ENCODE results near the gene XAB2. TPM values are rescaled to one million over a fixed set of nuclear protein-coding genes. Genes with fewer than 3 reads are reported as not detected.
A peak's percentile ranks its signal among the peaks of the same experiment; 100 is the strongest.

XAB2 gene
- total RNA-seq, 1 donor from 2014 or later, result 18.3 TPM

DNA sequence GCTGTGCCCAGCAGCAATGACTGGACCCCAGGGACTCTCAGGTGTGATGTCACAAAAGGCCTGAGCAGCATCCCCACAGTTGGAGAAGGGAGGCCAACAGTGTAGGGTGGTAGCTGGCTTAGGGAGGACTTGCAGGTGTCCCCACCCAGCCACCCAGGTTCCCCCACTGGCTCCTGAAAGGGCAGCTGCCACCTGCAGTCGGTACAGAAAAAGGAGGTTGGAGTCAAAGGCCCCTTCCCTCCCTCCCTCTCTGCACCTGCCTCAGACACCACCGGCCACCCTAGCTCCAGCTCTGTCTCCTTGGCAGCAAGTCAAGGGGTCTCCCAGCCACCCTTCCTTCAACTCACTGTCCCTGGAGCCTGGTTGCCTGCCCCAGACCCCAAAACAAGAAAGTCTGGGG, 4.4 kb upstream of the XAB2 start, which contains the start of gene PCP2:
Gene PCP2, minus strand, starts transcription at position 22 of the 400 bp plus-strand sequence. CDS start 262 bp downstream, outside the sequence.
- DNase-seq (ENCODE audit: low spot score), result no peak

DNA sequence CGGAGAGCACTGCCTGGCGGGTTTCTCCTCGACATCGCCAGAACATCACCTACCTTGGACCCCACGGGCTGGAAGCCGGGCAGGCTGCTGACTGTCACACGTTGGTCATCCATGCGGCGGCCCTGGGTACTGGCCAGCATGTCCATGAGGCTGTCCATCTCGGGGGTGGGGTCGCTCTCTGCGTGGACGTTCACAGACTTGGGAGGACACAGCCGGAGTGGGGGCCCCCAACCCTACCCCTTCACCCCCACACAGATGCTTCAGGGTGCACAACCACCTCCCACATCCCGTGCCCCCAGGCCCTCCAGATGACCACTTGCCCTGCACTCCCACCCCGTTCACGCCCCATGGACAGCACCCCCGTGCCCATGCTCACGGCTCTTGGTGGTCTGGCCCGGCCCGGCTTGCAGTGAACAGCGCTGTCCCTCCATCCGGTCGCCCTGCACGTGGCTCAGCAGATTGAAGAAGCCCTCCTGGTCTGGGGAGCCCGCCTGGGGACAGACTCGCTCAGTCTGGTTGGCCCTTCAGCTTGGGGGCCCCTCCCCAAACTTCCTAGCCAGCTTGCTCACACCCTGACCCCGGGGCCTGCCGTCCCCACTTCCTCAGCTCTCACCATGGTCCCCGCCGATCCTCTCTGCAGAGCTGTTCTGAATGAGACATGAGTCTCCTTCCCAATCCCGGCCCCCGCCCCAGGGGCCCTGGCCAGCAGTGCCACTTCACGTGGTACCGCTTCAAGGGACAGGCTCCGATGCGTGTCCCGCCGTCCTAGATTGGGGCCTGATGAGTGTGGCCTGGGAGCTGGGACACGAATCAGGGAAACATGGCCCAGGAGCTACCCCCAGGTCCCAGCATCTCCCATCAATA, 3.2 kb upstream of the XAB2 start:
- DNase-seq (ENCODE audit: low spot score), result no peak

DNA sequence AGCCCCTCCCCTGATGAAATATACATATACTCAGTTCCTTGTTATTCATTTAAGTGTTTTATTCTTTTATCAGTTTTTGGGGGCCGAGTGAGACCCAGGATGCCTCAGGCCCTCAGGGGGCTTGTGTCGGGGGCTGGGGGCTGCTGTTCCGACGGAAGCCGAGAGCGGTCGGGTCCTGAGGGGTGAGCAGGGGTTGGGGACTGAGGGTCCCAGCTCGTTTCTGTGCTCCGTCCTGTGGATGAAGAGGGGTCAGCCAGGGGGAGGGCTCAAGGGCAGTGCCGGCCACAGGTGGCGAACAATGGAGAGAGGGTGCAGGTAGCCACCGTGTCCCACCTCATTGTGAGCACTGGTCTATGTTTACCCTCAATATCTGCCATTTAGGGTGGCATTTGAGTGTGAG, 2.2 kb upstream of the XAB2 start:
- no peak for DNase-seq (ENCODE audit: low spot score)

DNA sequence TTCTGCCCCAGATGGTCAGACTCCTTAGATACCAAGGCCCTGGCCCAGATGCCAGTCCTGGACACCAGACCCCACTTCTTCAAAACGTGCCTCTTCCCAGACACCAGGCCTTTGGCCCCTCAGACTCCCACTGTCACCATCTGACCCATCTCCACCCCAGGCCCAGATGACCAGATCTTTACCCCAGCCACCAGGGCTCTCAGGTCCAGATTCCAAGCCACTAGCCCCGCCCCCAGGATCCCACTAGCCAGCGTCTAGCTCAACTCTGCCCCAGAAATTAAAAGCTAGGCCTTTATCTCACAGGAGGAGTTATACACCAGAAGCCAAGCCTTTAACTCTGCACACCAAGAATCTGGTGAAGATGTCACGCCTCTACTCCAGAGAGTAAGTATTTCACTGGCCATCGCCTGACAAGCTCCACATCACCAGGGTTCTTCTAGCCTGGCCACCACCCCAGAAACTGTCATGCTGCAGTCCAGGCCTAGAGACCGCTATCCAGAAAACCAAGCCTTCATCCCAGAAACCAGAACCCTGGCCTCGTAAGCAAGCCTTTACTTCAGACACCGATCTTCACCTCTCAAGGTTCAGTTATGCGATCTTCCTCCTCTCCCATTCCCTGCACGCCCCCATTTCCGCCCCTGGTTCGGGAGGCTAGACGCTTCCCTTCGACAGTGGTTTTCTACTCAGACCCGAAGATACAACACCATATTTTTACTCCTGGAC, 595 bp downstream of the XAB2 start:
- DNase-seq (ENCODE audit: low spot score), result no peak

DNA sequence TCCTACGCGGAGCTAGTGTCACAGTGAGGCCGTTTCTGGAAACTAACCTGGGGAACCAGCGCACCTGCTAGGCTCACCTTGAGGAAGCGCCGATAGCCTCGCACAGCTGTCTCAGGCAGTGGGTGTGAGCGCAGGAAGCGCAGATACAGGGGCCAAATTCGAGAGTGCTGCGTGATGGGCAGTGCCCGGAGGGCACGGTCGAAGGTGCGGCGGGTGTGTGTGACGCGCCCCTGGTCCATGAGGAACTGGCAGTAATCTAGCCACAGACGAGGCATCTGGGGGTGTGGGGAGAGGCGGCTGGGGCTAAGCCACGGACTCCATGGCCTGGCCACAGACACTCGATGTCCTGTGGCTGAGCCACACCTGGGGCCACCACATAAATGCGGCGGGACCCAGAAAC, 2.2 kb downstream of the XAB2 start:
- DNase-seq (ENCODE audit: low spot score), result no peak

DNA sequence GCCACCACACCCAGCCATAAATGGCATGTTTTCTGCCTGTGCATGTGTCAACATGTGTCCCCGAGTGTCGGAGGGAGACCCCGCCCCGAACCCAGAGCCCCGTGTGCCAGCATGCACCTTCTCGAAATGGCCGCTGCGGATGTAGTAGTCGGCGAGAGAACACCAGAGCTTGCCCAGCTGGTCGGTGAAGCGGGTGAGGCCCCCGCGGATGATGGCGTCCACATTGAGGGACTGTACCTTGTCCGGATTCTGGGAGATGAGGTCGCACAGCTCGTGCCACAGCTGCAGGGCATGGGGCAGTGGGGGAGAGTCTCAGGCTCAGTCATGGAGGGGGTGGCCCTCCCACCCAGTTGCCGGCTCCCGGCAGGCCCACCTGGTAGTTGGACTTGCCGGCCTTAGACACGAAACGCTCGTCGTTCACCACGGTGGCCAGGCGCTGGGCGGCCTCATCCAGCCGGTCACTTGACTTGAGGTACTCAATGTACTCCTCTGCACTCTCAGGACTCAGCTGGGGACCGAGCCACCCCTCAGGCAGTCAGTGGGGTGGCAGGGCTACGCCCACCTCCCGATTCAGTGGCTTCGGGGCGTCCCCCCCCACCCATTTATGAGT, 3.5 kb downstream of the XAB2 start:
- DNase-seq (ENCODE audit: low spot score), result no peak

DNA sequence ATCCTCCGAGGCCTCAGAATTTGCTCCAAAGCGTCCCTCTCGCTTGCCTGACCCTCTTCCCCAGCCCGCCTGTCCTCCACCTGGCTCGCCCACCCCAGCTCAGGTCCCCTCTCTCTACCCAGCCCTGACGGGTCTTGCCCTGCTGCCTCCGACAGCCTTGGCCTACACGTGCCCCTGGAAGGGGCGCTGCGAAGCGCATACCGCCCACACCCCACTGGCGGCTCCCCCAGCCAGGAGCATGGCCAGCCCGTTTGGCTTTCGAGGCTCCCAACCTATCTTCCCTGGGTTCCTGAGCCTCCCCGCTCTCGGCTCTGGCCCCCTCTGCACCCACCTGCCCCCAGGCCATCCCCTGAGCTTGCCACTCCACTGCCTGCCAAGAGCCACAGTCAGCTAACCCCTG, 4.5 kb downstream of the XAB2 start:
- DNase-seq (ENCODE audit: low spot score), result no peak

DNA sequence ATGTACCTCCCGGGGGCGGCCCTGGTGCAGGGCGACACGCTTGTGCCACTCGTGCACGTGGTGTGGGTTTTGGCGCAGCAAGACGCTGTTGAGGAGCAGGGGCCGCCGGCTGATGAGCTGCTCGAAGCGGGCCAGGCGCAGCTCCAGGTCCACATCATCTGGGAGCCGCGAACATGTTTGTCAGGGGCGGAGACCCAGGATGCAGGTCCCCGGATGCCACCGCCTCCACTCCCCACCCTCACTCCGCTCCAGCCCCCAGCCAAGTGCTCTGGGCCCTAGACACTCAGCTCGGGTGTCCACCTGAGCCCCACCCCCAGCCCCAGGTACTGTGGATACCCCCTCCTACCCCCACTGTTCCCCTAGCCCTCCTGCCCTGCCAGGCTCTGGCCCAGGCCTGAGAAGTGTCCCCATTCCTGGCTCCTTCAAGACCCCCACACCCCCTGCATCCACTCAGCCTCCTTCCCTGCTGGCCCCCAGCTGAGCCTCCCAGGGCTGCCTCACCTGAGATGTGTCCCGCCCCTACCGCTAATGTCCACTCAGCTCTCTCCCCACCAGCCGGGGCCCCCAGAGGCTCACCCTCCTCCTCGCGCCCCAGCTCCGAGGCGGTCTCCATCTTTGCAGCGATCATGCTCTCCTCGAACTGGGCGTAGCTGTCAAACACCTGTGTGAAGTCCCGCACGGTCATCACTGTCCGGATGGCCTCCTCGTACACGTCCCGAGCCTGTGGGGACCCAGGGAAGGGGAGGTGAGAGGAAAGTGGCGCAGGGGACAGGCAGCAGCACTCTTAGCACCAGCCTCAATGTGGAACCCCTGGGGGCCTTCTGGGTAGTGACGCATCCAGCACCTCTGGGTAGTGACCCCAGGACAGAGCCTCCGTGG, 5.4 kb downstream of the XAB2 start:
- DNase-seq (ENCODE audit: low spot score), result no peak

DNA sequence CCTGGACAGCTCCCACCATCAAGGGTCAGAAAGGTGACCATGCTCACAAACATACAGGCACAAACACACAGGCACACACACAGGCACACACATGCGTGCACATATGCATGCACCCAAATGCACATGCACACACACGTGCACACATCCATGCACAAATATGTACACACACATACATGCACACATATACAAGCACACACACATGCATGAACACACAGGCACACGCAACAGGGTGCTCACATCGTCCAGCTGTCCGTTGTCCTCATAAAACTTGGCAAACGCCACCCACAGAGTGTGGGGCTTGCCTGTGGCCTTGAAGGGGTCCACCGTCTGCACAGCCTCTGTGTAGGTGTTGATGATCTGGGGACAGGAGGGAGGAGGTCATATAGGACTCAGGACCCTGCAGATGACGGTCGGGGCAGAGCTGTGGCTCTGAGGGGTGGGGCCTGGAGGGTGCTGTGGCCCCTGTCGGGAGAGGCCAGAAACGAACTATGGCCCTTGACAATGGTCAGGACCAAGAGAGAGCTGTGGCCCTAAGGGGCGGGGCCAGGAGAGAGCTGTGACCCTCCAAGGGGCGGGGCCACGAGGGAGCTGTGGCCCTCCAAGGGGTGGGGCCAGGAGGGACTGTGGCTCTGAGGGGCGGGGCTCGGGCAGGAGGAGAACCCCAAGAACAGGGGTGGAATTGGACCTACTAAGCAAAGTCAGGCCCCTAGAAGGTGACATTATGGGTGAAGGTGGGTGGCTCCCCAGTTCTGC, 6.2 kb downstream of the XAB2 start:
- no peak for DNase-seq (ENCODE audit: low spot score)

DNA sequence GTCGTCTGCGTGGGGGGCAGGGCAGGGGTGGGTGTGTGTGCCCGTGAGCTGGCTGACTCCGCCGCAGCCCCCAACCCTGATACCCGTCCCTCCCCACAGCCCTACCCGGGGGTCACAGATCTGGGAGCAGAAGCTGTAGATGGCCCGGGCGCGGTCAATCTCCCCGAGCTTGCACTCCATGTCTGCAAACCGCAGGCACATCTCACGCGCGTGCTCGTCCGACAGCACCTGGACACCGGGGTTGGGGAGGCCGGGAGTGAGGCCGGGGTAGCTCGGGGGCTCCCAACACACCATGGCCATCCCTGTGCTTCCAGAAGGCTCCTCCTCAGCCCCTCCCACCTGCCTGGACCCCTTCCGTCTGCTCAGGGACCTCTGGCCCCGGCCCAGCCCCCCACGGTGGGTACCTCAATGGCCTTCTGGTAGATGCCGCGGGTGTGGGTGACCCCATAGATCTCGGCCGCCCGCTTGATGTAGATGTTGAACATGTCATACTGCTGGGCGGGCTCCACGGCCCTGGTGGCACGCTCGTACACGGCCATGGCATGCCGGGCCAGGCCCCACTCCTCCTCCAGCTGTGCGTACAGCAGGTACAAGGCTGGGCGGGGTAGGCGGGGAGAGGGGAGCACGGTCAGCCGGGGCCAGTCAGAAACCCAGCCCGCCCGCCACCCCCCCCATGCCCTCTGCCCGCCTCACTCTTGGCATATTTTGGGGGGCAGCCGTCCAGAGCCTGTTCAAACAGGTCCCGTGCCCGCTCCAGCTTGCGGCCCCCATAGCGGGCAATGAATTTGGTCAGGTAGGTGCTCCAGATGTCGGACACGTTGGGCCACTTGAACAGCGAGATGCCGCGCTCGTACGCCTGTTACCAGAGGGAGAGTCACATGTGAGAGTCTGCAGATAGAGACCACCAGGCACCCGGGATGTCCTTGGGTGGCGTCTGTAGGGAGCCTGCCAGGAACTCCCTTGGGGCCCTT, 8.6 kb downstream of the XAB2 start:
- no peak for DNase-seq (ENCODE audit: low spot score)

DNA sequence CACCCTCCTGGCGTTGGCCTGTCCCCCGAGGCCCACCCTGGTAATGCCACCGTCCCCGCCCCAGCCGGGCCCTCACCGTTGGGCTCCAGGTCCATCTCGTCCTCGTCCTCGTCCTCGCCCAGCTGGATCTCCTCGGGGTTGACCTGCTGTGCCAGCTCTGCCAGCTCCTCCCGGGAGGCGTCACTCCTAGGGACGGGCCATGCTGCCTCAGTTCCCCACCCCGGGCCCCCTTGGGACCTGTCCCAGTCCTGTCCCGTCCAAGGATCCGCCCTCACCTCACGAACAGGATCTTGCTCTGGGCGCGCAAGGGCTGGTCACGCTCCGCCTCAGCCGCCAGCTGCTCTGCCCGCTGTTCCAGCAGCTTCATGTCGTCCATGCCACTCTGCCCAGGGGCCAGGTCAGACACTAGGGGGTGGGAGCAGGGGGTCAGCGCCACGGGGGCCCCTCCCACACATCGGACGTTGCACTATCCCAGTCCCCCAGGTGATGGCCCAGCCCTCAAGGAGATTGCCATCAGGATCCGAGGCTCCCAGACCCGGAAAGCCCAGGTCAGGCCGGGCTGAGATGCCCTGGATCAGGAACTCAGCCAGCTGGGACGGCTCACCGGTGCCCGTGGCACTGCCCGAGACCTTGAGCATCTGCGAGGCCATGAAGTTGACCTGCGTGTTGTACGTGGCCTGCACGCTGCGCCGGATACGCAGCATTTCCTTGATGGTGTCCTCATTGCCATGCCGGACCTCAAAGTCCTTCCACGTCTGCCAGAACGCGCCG, 9.5 kb downstream of the XAB2 start:
- no peak for DNase-seq (ENCODE audit: low spot score)

DNA sequence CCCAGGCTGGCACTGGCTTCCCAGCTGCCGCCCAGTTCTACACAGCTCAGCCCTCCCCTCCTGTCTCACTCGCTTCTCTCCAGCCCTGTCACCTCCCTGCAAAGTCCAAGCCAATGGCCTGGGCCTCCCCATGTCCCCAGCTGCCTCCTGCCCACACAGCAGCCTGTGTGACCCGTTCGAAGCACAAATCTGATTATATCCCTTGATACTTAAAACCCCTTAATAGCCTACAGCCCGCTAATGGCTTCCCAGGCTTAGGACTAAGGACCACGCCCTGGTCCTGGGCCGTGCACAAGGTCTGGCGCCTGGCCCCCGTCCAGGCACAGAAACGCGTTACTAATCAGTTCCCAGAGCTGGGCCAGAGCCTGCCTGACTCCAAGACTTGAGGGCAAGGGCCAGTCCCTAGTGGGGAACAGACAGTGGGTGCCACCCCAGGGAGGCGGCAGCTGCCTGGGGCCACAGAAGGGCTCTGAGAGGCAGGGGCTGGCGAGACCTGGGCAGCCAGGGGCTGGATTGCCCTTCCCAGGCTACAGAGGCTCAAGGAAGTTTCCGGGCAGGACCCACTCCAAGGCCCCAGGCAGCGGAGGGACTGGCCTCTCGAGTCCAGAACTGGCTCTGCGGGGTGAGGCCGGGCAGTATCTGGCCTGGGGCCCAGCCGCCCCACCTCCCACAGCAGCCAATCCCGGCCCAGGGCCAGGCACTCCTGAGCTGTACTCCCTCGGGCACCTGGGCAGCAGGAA, 10.4 kb downstream of the XAB2 start:
- DNase-seq (ENCODE audit: low spot score), result peak; percentile 88

DNA sequence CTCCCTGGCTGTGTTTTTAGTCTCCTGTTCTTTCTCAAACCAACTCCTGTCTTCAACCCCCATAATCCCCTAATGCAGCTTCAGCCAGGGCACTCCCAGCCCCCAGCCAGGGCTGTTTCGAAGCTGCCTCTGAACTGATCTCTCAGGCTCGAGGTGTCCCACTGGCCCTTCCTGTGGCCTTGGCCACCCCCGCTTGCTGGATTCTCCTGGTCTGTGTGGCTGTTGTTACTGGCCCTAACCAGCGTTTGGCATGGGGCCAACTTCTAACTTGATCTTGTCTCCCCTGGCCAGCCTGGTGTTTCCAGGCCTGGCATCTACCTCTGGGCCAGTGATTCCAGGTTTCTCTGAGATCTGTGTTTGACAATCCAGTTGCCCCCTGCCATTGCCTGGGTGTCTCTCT, 11.0 kb downstream of the XAB2 start:
- peak; percentile 82 for DNase-seq (ENCODE audit: low spot score)

DNA sequence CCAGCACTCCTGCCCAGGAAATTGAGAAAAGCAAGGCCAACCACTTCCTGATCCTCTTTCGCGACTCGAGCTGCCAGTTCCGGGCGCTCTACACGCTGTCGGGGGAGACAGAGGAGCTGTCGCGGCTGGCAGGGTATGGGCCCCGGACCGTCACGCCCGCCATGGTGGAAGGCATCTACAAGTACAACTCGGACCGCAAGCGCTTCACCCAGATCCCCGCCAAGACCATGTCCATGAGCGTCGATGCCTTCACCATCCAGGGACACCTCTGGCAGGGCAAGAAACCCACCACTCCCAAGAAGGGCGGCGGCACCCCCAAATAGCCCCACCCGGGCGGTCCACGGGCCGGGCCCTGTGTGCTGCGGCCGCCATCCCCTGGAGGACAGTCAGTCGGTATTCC, 11.6 kb downstream of the XAB2 start:
- no peak for DNase-seq (ENCODE audit: low spot score)

DNA sequence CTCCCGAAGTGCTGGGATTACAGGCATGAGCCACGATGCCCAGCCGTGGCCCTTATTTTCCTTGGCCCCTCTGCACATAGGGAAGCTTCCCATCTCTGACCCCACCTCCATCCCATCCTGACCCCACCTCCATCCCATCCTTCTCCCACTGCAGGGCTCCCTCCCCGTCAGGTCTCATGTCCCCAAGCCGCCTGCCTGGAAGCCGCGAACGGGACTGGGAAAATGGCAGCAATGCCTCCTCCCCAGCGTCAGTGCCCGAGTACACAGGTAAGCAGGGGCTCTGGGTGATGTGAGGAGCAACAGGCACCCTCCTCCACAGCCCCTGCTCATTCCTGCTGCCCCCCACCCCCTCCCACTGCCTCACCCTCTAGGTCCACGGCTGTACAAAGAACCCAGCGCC, 12.2 kb downstream of the XAB2 start:
- no peak for DNase-seq (ENCODE audit: low spot score)

DNA sequence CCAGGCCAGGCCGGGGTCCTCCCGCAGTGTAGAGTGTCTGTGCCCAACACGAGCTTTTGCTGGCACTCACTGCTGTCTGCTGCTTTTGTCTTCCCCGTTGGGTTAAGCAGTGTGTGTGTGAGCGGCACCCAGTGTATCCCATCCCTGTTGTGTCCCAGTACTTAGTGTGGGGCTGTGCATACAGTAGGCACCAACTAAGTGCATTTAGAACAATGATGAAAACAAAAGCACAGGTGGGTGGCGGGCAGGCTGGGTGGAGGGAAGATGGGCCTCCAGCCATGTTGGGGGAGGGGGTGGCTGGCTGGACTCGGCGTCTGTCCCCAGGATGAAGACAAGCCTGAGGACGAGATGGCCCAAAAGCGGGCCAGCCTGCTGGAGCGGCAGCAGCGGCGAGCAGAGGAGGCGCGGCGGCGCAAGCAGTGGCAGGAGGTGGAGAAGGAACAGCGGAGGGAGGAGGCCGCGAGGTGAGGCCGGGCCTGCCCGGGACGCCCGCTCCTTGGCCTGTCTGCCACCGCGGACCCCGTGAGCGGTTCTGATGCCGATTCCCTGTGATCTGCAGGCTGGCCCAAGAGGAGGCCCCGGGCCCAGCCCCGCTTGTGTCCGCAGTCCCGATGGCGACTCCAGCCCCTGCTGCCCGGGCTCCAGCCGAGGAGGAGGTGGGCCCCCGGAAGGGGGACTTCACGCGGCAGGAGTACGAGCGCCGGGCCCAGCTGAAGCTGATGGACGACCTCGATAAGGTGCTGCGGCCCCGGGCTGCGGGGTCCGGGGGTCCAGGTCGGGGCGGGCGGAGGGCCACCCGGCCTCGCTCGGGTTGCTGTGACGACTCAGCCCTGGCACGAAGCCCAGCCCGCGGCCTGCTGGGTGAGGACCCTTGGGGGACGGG, 14.2 kb downstream of the XAB2 start:
- DNase-seq (ENCODE audit: low spot score), result no peak
